ENCODE data around the gene DGKA. TPM values are rescaled to one million over a fixed set of nuclear protein-coding genes. Genes with fewer than 3 reads are reported as not detected.

DGKA gene
- total and polyA plus RNA-seq, 2 of the 13 experiments (the other 11 are each of a cell fraction or from before 2014, with no cell fraction given), result 2.4 to 5.4 TPM

DNA sequence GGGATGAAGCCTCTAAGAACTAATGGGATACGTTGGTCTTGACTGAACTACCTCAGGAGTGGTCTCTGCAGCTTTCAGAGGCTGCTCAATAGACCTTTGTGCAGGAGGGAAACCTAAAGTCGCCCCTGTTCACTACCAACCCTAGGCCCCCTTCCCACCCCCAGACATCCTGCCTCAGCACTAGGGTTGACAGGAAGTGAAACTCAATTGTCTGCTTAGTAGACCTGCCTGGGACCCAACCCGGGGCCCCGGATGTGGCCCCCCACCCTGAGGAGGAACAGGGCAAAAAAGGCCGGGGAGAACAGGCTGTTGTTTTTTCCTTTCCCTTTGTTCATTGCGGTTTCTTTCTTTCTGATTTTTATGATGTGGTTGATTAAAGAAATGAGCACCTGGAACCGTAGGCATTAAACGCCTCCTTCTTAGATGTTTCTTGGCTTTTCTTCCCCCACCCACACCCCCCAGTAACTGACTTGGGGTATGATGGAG is 1.6 kb upstream of the DGKA start:
- H4K20me1 ChIP-seq (ENCODE audit: insufficient read depth, low read length), result peaks cover 9% of the 10 kb centered on the region; the same call in 1 of the 2 replicates
- peak overlapping the region; percentile 19; the same call in 1 of the 2 replicates for H3K9ac ChIP-seq (ENCODE audit: insufficient read depth, low read depth, low read length)
- intact Hi-C loops (cut with micrococcal nuclease; ENCODE audit: unreplicated experiment) (no loop called here), in situ Hi-C loops (cut with HindIII; ENCODE audit: extremely low pct_ligation_motif_present, low pct_unique_long_range_greater_than_20kb) (loop anchor here (5.0 kb wide), 1 partner anchor 97 kb away; no protein-coding TSS in a partner anchor)
- H3K27me3 ChIP-seq (ENCODE audit: control insufficient read depth in 1 of 2, insufficient read depth in 2 of 2, low read length in 2 of 2), result peaks cover 0 to 11% of the 10 kb centered on the region in 2 experiments; a peak in 1 of 5 replicates
- no peaks in the 10 kb centered on the region; a peak in 2 of 5 replicates for H3K36me3 ChIP-seq (replicated peaks in 1 of 2; ENCODE audit: control insufficient read depth in 1 of 2, insufficient read depth in 2 of 2, low read length in 2 of 2)
- BruUV-seq (replicated peaks), result no TSS peak
- H3K27ac ChIP-seq (ENCODE audit: extremely low read length, insufficient read depth, low read length), result peak overlapping the region; percentile 38
- 18% methylated on average over 8 of the region's 8 CpGs for WGBS (ENCODE audit: low lambda C conversion rate)
- H3K79me2 ChIP-seq (ENCODE audit: insufficient read depth, low read length), result peaks cover 33% of the 10 kb centered on the region
- peaks cover 63% of the 10 kb centered on the region for H3K4me1 ChIP-seq (ENCODE audit: insufficient read depth, low read length)
- FAIRE-seq (no peak), ATAC-seq (no peak), DNase-seq (ENCODE audit: low spot score) (no peak)
- no peak overlapping the region for H2AFZ ChIP-seq (ENCODE audit: low read length)
- TF ChIP-seq KDM6A (CRISPR knock-in tag; IDR thresholded peaks at IDR 0.05; ENCODE audit: low read depth), result no peak
- no peak for TF ChIP-seq GABPA (IDR thresholded peaks at IDR 0.05; ENCODE audit: low read depth, low read length)
- peak; percentile 64 for TF ChIP-seq GABPA (CRISPR knock-in tag; IDR thresholded peaks at IDR 0.05; ENCODE audit: low read depth)
- TF ChIP-seq SOX5 (CRISPR knock-in tag; IDR thresholded peaks at IDR 0.05; ENCODE audit: borderline replicate concordance), result peak; percentile 13; the same call in 1 of the 2 replicates
- TF ChIP-seq, protein P1, sequence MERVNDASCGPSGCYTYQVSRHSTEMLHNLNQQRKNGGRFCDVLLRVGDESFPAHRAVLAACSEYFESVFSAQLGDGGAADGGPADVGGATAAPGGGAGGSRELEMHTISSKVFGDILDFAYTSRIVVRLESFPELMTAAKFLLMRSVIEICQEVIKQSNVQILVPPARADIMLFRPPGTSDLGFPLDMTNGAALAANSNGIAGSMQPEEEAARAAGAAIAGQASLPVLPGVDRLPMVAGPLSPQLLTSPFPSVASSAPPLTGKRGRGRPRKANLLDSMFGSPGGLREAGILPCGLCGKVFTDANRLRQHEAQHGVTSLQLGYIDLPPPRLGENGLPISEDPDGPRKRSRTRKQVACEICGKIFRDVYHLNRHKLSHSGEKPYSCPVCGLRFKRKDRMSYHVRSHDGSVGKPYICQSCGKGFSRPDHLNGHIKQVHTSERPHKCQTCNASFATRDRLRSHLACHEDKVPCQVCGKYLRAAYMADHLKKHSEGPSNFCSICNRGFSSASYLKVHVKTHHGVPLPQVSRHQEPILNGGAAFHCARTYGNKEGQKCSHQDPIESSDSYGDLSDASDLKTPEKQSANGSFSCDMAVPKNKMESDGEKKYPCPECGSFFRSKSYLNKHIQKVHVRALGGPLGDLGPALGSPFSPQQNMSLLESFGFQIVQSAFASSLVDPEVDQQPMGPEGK (CRISPR knock-in tag; IDR thresholded peaks at IDR 0.05), result peak; percentile 71
- TF ChIP-seq ZNF792 (CRISPR knock-in tag; IDR thresholded peaks at IDR 0.05), result 0 out of 2 replicates have a peak, but pooled peaks have one; percentile 5
- TF ChIP-seq, protein P2, sequence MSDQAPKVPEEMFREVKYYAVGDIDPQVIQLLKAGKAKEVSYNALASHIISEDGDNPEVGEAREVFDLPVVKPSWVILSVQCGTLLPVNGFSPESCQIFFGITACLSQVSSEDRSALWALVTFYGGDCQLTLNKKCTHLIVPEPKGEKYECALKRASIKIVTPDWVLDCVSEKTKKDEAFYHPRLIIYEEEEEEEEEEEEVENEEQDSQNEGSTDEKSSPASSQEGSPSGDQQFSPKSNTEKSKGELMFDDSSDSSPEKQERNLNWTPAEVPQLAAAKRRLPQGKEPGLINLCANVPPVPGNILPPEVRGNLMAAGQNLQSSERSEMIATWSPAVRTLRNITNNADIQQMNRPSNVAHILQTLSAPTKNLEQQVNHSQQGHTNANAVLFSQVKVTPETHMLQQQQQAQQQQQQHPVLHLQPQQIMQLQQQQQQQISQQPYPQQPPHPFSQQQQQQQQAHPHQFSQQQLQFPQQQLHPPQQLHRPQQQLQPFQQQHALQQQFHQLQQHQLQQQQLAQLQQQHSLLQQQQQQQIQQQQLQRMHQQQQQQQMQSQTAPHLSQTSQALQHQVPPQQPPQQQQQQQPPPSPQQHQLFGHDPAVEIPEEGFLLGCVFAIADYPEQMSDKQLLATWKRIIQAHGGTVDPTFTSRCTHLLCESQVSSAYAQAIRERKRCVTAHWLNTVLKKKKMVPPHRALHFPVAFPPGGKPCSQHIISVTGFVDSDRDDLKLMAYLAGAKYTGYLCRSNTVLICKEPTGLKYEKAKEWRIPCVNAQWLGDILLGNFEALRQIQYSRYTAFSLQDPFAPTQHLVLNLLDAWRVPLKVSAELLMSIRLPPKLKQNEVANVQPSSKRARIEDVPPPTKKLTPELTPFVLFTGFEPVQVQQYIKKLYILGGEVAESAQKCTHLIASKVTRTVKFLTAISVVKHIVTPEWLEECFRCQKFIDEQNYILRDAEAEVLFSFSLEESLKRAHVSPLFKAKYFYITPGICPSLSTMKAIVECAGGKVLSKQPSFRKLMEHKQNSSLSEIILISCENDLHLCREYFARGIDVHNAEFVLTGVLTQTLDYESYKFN (CRISPR knock-in tag; conservative IDR thresholded peaks at IDR 0.05), result 0 out of 2 replicates have a peak, but pooled peaks have one; percentile 3
- TF ChIP-seq ZNF567 (CRISPR knock-in tag; IDR thresholded peaks at IDR 0.05; ENCODE audit: borderline replicate concordance), result no peak
- TF ChIP-seq ZNF672 (CRISPR knock-in tag; IDR thresholded peaks at IDR 0.05), result no peak
- TF ChIP-seq SOX6 (IDR thresholded peaks at IDR 0.05), result no peak
- 0 out of 2 replicates have a peak, but pooled peaks have one; percentile 4 for TF ChIP-seq SOX6 (CRISPR knock-in tag; IDR thresholded peaks at IDR 0.05)
- TF ChIP-seq, protein P3, sequence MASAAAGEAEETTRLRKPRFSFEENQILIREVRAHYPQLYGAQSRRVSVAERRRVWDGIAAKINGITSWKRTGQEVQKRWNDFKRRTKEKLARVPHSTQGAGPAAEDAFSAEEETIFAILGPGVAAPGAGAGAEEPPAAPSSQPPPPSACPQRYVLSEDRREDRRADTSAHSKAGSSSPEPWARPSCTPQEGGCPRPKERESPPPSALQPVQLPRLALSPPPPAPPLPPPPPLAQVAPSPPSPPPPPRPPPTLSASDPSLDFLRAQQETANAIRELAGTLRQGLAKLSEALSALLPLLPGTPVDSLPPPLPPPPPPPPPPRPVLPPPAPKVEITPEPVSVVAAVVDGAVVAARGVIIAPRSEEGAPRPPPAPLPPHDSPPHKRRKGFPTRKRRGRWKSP (CRISPR knock-in tag; IDR thresholded peaks at IDR 0.05), result no peak
- TF ChIP-seq FOXJ3 (CRISPR knock-in tag; IDR thresholded peaks at IDR 0.05; ENCODE audit: borderline replicate concordance), result no peak
- peak; percentile 64; the same call in 1 of the 2 replicates for TF ChIP-seq ETV5 (CRISPR knock-in tag; IDR thresholded peaks at IDR 0.05; ENCODE audit: borderline replicate concordance)
- CTCF ChIA-PET (ENCODE audit: low intra/inter-chr PET ratio, low total read pairs), result no interaction called here
- H3K4me3 ChIP-seq (replicated peaks in 1 of 3; ENCODE audit: insufficient read depth in 1 of 3, low read depth in 2 of 3, low read length in 3 of 3), result peak overlapping the region; percentile 22 to 45 (median 44); a peak in 5 of 6 replicates
- H3K4me2 ChIP-seq (ENCODE audit: low read depth, low read length), result peak overlapping the region; percentile 97
- POLR2A ChIA-PET, result interaction anchor here (0.7 to 10.5 kb wide), 7 partner anchors 29 to 229 kb away, joined by 3 to 108 read pairs (median 20); partner anchors contain the start of genes DNAJC14, MYL6, ORMDL2 and RAB5B
- no peaks in the 10 kb centered on the region for H3K9me3 ChIP-seq (ENCODE audit: low read length)
